ENCODE measurements around the gene ZNF555.

Gene ZNF555

DNA sequence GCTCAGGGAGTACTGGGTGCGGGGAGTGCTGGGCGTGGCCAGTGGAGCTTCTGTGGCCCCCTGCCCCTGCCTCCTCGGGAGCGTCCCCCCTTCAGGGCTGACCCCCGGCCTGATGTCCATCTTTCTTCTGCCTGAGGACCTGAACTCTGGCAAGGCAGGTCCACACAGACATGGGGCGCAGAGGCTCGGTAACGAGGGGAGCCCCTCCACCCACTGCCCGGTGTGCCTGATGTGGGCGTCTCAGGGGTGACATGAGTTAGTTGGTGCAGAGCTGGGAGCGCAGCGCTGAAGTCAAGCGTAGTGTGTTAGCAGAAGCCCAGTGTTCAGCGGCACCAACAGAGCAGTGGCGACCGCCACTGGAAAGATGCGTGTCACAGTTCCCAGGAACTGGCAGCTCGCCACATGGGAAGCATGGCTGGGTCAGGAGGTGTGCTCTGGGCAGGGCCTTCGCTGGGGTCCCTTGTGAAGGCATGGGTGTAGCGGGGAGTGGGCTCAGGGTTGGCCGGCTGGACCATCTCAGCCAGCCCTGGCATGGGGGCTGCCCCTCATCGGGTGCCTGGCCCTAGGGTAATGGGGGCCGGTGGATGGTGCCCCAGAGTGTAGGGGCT, 44.5 kb upstream of the ZNF555 start:
- TF ChIP-seq, protein P1, sequence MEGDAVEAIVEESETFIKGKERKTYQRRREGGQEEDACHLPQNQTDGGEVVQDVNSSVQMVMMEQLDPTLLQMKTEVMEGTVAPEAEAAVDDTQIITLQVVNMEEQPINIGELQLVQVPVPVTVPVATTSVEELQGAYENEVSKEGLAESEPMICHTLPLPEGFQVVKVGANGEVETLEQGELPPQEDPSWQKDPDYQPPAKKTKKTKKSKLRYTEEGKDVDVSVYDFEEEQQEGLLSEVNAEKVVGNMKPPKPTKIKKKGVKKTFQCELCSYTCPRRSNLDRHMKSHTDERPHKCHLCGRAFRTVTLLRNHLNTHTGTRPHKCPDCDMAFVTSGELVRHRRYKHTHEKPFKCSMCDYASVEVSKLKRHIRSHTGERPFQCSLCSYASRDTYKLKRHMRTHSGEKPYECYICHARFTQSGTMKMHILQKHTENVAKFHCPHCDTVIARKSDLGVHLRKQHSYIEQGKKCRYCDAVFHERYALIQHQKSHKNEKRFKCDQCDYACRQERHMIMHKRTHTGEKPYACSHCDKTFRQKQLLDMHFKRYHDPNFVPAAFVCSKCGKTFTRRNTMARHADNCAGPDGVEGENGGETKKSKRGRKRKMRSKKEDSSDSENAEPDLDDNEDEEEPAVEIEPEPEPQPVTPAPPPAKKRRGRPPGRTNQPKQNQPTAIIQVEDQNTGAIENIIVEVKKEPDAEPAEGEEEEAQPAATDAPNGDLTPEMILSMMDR (IDR thresholded peaks at IDR 0.05; ENCODE audit: insufficient read depth, low read length, poor library complexity, severe bottlenecking): no peak
- no peak overlapping the region for H3K4me3 ChIP-seq (replicated peaks; ENCODE audit: low read depth, low read length)
- no peak for DNase-seq (ENCODE audit: extremely low read depth, insufficient read length)
- no peaks in the 10 kb centered on the region for H3K27me3 ChIP-seq (replicated peaks; ENCODE audit: control insufficient read depth, insufficient read depth, low read length)
- H3K36me3 ChIP-seq (ENCODE audit: control insufficient read depth, insufficient read depth, low read length): peaks cover 43% of the 10 kb centered on the region

DNA sequence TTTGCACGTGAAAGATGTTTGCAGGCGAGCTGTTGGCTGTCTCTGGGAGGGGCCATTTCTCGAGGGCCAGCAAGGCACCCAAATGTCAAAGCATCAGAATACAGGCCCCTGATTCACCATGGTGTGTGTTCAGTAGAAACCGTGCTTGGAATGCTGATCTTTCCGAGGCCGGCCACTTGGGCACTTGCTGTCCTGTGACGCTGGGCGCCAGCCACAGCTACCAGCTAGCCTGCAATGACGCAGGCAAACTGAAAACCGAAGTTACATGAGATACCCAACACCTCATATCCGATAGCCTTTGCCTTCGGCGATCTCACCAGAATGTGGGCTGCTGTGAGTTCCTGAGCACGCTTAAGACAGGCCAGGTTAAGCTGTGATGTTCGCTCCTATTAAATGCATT, 44.0 kb upstream of the ZNF555 start:
- Histone ChIP-seq H3K27me3 (replicated peaks; ENCODE audit: control insufficient read depth, insufficient read depth, low read length) (no peaks in the 10 kb centered on the region), H3K36me3 (ENCODE audit: control insufficient read depth, insufficient read depth, low read length) (peaks cover 43% of the 10 kb centered on the region), H3K4me3 (replicated peaks; ENCODE audit: low read depth, low read length) (no peak overlapping the region)
- TF ChIP-seq, protein P1 (IDR thresholded peaks at IDR 0.05; ENCODE audit: insufficient read depth, low read length, poor library complexity, severe bottlenecking): no peak
- no peak for DNase-seq (ENCODE audit: extremely low read depth, insufficient read length)

DNA sequence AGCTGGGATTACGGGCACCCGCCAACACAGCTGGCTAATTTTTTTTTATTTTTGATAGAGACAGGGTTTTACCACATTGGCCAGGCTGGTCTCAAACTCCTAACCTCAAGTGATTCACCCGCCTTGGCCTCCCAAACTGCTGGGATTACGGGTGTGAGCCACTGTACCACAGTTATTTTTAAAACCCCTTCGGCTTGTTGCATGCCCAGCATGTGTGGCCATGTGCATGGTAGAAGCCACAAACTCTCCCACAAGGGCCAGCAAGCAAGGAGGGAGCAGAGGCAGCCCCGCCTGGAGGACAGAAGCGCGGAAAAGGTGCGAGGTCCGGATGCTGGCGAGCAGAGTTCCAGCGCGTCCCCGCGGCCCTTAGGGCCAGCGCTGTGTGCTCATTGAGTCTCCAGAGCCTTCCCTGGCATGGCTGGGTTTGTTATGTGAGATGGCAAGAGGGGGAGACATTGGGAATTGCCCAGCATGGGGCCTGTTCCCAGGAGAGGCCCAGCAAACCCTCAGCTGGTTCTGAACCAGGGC, 43.1 kb upstream of the ZNF555 start:
- H3K27me3 ChIP-seq (replicated peaks; ENCODE audit: control insufficient read depth, insufficient read depth, low read length): no peaks in the 10 kb centered on the region
- no peak overlapping the region for H3K4me3 ChIP-seq (replicated peaks; ENCODE audit: low read depth, low read length)
- no peak for DNase-seq (ENCODE audit: extremely low read depth, insufficient read length)
- H3K36me3 ChIP-seq (ENCODE audit: control insufficient read depth, insufficient read depth, low read length): peaks cover 48% of the 10 kb centered on the region
- TF ChIP-seq, protein P1 (IDR thresholded peaks at IDR 0.05; ENCODE audit: insufficient read depth, low read length, poor library complexity, severe bottlenecking): no peak

DNA sequence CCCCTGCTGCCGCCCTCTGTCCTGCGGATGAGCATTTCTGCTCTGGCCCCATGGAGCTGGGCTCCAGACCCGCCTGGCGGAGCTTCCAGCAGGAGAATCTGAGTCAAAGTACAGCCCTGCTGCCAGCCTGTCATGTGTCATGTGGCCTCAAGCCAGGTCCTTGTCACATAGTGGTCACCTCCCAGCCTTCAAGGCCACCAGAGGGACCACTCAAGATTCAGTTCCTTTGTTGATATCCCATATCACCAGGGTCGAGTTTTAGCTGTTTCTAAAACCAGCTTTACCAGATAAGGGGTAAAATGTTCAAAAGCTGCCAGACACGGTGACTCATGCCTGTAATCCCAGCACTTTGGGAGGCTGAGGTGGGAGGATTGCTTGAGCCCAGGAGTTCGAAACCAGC, 42.5 kb upstream of the ZNF555 start:
- DNase-seq (ENCODE audit: extremely low read depth, insufficient read length): no peak
- H3K4me3 ChIP-seq (replicated peaks; ENCODE audit: low read depth, low read length): no peak overlapping the region
- TF ChIP-seq, protein P1 (IDR thresholded peaks at IDR 0.05; ENCODE audit: insufficient read depth, low read length, poor library complexity, severe bottlenecking): no peak
- no peaks in the 10 kb centered on the region for H3K27me3 ChIP-seq (replicated peaks; ENCODE audit: control insufficient read depth, insufficient read depth, low read length)
- H3K36me3 ChIP-seq (ENCODE audit: control insufficient read depth, insufficient read depth, low read length): peaks cover 49% of the 10 kb centered on the region

DNA sequence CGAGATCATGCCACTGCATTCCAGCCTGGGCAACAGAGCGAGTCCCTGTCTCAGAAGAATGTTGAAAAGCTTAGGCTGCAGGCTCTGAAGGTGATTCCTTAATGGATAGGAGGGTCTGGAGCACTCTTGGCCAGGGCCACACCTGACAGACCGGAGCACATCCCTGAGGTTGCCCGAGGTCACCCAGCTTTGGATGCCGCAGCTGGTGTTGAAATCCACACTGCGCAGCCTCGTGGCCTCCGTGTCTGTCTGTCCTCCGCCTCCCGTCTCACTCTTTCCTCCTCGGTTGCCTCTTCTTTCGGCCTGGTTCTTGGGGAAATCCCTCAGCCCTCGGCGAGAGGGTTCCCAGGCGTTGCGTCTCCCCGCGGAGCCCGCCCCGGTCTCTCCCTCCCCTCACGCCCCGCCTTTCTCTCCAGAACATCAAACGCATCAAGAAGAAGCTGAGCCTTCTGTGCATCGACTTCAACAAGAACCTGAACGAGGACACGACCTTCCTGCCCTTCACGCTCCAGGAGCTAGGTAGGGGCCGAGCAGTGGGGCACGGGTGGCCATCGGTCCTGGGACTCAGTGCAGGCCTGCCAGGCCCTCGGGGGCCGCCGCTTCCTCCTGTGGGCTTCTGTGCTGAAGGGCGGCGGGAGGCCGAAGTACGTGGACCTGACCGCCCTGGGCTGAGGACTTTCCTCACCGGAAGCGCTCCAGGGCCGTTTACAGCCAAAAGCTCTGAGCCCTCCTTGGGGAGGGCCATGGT, 41.8 kb upstream of the ZNF555 start:
- H3K36me3 ChIP-seq (ENCODE audit: control insufficient read depth, insufficient read depth, low read length): peaks cover 51% of the 10 kb centered on the region
- H3K27me3 ChIP-seq (replicated peaks; ENCODE audit: control insufficient read depth, insufficient read depth, low read length): no peaks in the 10 kb centered on the region
- no peak for DNase-seq (ENCODE audit: extremely low read depth, insufficient read length)
- H3K4me3 ChIP-seq (replicated peaks; ENCODE audit: low read depth, low read length): no peak overlapping the region
- TF ChIP-seq, protein P1 (IDR thresholded peaks at IDR 0.05; ENCODE audit: insufficient read depth, low read length, poor library complexity, severe bottlenecking): no peak

All from GM06990 (cell line).